Endometrial microvascular endothelial cells (primary cell): Measurements from ENCODE around the gene SMARCE1. TPM values are rescaled to one million over a fixed set of nuclear protein-coding genes. Genes with fewer than 3 reads are reported as not detected.

Experiments used
- in situ Hi-C: cut with HindIII; loops from 2 replicates; pipeline ENCODE4 v1.10.0; 2017; ENCODE audit warnings: low sequenced_read_pairs, low pct_unique_long_range_greater_than_20kb; ENCODE audit errors: inconsistent ontology term
- total RNA-seq: library from RNA; depleted of rRNA; stranded (reverse); fragments of >200 nt; gene quantifications from one replicate; pipeline ENCODE4 v1.2.3, GENCODE V29; 2015; ENCODE audit errors: inconsistent ontology term

The SMARCE1 gene
- total RNA-seq, 1 donor from 2014 or later = 62.3 TPM

GRCh38 chr17:40615068-40615840 lies 32.4 kb downstream of the SMARCE1 start:
- in situ Hi-C loops = no loop called here

DNA sequence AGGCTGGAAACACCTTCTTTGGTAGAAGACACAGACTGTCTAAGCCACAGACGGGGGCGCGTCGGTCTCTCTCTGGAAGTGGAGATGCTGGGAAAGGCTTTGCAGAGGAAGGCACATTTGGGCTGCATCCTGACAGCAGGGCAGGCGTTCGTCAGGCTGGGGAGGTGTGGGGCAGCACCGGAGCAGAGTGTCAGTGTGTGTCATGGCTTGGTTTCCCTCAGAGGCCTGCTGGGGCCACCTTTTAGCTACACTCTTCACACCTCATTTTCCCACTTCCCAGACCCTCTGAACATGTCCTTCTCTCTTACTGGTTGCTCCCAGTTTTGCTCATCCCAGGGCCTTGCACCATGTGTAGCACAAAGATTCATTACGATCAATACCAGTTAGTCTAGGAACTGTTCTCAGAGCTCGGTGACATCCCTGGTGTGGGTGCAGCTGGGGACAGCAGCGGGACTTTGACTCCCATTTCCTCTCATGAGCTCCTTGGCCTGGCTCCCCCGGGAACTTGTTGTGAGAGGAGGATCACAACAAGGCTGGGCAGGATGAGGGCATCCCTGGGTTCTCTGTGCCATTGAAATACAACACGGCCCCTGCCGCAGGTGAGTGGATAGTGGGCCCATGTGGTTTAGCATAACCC lies 33.1 kb downstream of the SMARCE1 start:
- in situ Hi-C loops = no loop called here

- in situ Hi-C loops = no loop called here
Measured at GRCh38 chr17:40613467-40614154, 34.0 kb downstream of the SMARCE1 start.

DNA sequence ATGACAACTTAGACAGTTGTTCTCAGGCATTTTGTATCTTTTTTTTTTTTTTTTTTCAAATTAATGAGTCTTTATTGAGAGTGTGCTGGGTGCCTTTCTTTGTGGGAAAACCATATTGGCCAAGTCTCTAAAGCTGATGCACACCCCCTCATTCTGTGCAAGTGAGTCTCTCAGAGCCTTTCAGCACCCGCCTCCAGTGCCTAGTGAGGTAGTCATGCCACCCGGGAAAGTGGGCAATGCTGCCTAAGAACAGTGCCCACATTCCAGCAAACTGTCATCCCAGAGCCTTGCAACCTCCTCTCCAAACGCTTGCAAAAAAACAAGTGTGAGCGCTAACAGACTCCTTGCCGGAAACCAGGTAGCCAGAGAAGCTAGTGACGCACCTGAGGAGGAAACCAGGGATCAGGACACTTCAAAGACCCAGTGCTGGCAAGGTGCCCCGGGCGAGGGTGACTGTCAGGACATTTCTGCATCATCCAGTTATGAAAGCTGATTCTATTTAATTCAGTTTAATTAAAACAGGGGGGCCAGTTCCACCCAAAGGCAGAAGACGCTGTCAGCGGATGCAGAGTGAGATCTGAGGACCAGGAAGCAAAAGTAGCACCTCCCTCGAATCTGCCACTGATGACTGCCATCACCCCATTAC lies 34.9 kb downstream of the SMARCE1 start:
- in situ Hi-C loops = no loop called here

- in situ Hi-C loops = no loop called here
Measured at GRCh38 chr17:40611840-40612474, 35.7 kb downstream of the SMARCE1 start.

- in situ Hi-C loops = no loop called here
Measured at GRCh38 chr17:40610359-40610758, 37.3 kb downstream of the SMARCE1 start.

GRCh38 chr17:40608061-40608581 lies 39.5 kb downstream of the SMARCE1 start:
- in situ Hi-C loops = no loop called here

DNA sequence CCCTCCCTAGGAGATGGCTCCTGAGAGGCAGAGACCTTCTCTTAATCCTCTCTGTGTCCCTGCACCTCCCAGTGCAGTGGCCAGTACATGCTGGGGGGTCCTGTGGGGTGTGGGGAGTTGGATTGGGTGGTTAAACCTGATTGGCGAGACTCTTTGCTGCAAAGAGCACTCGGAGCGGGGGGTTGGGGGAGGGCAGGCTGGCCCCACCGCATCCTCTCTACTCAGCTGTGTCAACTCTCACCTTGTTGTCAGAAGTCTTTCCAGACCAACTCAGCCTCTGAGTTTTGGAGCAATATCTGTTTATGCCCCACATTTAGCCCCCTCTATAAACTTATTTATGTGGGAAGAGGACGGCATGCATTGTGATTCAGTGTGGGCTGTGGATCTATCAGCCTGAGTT lies 40.0 kb downstream of the SMARCE1 start:
- in situ Hi-C loops = no loop called here

GRCh38 chr17:40606548-40607353 lies 40.9 kb downstream of the SMARCE1 start:
- in situ Hi-C loops = no loop called here

DNA sequence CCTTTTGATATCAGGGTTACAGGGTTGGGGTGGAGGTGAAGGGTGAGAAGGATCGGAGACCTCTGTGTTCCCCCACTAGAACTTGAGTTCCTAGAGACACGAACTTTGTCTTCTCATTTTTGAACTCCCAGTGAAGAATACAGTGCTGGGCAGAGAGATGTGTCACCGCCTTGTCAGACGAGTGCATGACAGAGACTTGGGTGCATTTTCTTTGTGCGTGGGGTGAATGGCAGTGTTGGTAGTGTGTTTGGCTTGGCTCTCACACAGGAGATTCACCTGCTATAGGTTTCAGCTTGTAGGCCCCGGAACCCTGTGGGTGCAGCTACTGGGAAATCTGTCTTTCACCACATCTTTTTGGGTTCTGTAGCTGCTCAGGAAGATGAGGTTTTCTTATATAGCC lies 42.3 kb downstream of the SMARCE1 start:
- in situ Hi-C loops = no loop called here

DNA sequence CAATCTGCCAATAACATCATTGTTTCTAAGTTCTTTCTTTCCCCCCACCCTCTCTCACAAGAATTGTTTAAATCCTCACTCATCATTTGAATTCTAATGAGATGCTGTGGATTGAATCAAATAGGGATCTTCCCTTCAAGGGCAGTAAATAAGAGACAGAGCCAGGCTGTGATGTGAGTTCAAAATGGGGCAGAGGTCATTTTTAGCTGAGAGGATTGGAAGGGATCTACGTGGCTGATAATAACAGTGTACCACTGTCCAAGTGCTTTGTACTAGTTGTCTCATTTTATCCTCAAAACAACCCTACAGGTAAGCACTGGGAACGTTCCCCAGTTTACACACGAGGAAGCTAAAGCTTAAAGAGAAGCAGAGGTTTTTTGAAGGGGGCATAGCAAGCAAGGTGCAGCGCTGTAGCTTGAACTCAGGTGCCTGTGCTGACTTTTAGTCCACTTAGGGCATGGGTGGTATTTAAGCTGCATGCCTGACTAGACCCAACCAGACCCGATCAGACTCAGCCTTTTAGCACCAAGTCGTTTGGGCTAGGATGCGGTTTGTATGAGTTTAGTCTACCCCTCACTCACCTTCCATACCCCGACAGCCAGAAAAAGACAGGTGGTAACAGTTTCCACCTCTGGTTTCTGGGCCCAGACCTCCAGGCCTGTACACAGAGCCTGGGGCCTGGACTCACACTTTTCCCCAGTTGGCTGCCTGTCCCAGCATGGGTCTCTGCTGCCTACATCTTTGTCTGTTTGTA lies 43.1 kb downstream of the SMARCE1 start:
- in situ Hi-C loops = no loop called here

DNA sequence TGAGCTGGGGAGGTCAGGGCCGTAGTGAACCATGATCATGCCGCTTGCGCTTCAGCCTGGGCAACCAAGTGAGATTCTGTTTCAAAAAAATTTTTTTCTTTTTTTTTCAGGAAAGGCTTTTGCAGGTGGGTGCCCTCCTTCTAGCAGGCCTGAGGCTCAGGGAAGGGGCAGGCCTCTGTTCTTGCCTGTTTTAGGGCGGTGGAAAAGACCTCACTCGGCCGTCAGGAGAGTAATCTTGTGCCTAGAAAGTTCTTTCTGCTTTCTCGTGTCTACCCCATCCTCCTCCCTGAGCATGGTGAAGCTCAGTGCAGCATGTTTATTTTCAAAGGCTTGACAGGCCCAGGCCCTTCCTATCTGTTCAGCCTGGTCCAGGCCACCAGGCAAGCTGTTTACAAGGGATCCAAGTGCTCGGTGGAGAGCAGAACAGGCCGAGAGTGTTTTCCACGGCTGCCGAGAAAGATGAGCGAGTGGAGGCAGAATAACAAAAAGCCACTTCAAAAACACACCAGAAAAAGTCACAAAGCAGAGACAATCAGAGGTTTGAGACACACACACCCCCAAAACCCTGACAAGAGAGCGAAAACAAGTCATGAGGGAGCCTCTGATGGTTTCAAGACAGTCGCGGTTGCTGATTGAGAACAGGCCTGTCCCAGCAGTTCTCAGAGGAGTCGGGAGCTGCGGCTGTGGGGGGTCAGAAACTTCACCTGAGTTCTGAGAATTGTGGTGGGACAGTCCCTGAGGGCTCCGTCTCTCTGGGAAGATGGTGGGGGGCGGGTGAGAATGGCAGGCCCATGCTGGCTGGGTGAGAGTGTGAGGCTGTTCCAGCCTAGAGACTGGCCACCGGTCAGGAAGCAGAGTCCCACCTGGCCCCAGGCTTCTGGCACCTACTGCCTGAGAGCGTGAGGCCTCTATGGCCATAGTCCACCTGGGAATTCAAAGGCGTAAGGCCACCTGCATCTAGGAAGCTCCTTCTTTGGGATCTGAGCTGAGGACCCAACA lies 44.9 kb downstream of the SMARCE1 start:
- in situ Hi-C loops = no loop called here

GRCh38 chr17:40600486-40601046 lies 47.1 kb downstream of the SMARCE1 start:
- in situ Hi-C loops = no loop called here

- in situ Hi-C loops = no loop called here
Measured at GRCh38 chr17:40599468-40599763, 48.2 kb downstream of the SMARCE1 start.

GRCh38 chr17:40598619-40599467 lies 48.8 kb downstream of the SMARCE1 start:
- in situ Hi-C loops = no loop called here

GRCh38 chr17:40598301-40598618 lies 49.4 kb downstream of the SMARCE1 start:
- in situ Hi-C loops = no loop called here
